Activated naive CD4-positive, alpha-beta T cell treated with anti-CD3 and anti-CD28 coated beads for 36 hours (primary cell): ENCODE results near the gene SLC30A1. TPM values are rescaled to one million over a fixed set of nuclear protein-coding genes. Genes with fewer than 3 reads are reported as not detected.

Experiments used
- CTCF ChIA-PET: fragments of 350-600 bp; sonication (Branson Sonifier 250); formaldehyde crosslinking; loops from one replicate; lab custom pipeline; 2021; ENCODE audit warnings: antibody characterized with exemption; lab: Charles Lee
- DNase-seq: peaks from one replicate; pipeline ENCODE4 v3.0.0-alpha.2; 2020
- H3K27ac Mint-ChIP-seq: one replicate; pipeline ENCODE4 v1.8.0; 2021; ENCODE audit warnings: mild to moderate bottlenecking, mixed read lengths
- H3K27me3 Mint-ChIP-seq: one replicate; pipeline ENCODE4 v1.8.0; 2021; ENCODE audit warnings: low read depth, mixed read lengths
- H3K36me3 Mint-ChIP-seq: one replicate; pipeline ENCODE4 v1.8.0; 2021; ENCODE audit warnings: low read depth, mixed read lengths
- H3K4me1 Mint-ChIP-seq: one replicate; pipeline ENCODE4 v1.8.0; 2021; ENCODE audit warnings: low read depth, mixed read lengths
- H3K4me3 Mint-ChIP-seq: one replicate; pipeline ENCODE4 v1.8.0; 2021; ENCODE audit warnings: mild to moderate bottlenecking, moderate library complexity, mixed read lengths
- H3K9me3 Mint-ChIP-seq: one replicate; pipeline ENCODE4 v1.8.0; 2021; ENCODE audit warnings: mixed read lengths
- intact Hi-C: fragments of 100-400 bp; cut with micrococcal nuclease; formaldehyde crosslinking; loops from one replicate; pipeline ENCODE4 v1.15.1; 2023
- total RNA-seq, 2 experiments: library from RNA; stranded (reverse); gene quantifications; one replicate each; pipeline ENCODE4 v1.2.3, GENCODE V29; 2021

Gene SLC30A1
- total RNA-seq, 2 experiments from 2014 or later = 4.4 to 4.7 TPM

GRCh38 chr1:211522804-211523203 lies 56.2 kb downstream of the SLC30A1 start:
- peaks cover 10% of the 10 kb centered on the region for H3K4me1 Mint-ChIP-seq
- DNase-seq = no peak
- no peak overlapping the region for H3K27ac Mint-ChIP-seq
- H3K27me3 Mint-ChIP-seq = no peaks in the 10 kb centered on the region
- H3K4me3 Mint-ChIP-seq = no peak overlapping the region
- intact Hi-C loops = no loop called here
- H3K36me3 Mint-ChIP-seq = no peaks in the 10 kb centered on the region
- CTCF ChIA-PET = interaction anchor here (2.8 kb wide), 1 partner anchor 9 kb away, joined by 13 read pairs; no protein-coding TSS in a partner anchor
- H3K9me3 Mint-ChIP-seq = no peaks in the 10 kb centered on the region

Other genes with a start within 250 kb of the SLC30A1 start
- gene RD3, start 87.0 kb downstream of the SLC30A1 start, total RNA-seq = not detected
- gene NEK2, start 96.5 kb upstream of the SLC30A1 start, total RNA-seq = 10 to 100 TPM; 60.8 to 62.3 TPM